Stimulated activated CD4-positive, alpha-beta T cell treated with anti-CD3 and anti-CD28 coated beads, Interleukin-1b, Interleukin-23, amount 100 ng/mL, for 1 hour (primary cell): Measurements from ENCODE around the gene CDH26.

Experiments used
- DNase-seq, 2 donors: peaks; one replicate each; pipeline ENCODE4 v3.0.0-alpha.2; 2020; ENCODE audit warnings: low read depth in 2 of 2

CDH26 gene

DNA sequence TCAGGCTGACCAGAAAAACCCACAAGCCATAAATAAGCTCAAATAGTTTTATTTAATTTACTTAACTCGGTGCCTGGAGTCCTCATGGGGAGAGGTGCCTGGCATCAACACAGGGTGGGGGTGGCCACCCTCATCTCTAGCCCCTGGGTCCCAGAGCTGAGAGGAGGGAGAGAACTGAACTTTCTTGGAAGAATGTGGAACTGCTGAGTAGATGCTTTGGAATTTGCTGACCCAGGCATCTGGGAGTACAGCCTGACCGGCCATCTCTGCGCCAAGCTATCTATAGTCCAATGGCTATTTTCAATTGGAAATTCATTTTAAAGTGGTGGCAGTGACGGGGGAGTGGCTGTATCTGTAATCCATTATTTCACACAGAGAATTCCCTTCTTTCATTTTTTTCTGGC, 104.8 kb downstream of the CDH26 start:
- DNase-seq = no peak

DNA sequence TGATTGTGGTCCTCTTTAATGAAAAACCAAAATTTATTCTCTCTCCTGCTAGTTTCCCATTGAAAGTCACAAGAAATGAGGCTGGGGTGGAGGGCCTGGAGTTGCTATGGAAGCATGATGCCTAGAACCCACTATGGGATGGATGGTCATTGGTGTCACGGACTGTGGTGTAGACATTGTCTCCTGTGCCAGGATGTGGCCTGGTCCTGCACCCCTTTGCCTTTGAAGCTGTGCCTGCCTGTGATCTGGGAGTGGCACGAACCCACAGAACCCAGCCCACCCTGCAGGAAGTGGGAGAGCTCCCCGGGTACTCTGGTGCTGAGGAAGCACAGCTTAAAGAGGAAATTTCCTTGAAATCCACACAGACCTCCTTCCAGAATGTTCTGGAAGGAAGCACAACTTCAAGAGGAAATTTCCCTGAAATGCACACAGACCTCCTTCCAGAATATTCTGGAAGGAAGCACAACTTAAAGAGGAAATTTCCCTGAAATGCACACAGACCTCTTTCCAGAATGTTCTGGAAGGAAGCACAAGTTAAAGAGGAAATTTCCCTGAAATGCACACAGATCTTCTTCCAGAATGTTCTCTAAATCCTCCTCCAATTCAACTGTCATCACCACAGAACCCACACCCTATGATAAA, 105.6 kb downstream of the CDH26 start:
- no peak for DNase-seq
